ENCODE data around the gene RASGRP2.

RASGRP2 gene

GRCh38 chr11:64694026-64694755 is 49.8 kb downstream of the RASGRP2 start:
- DNase-seq = no peak

- DNase-seq = no peak
Observed at GRCh38 chr11:64692764-64693331, 51.1 kb downstream of the RASGRP2 start.

- DNase-seq = no peak
Observed at GRCh38 chr11:64691543-64691942, 52.4 kb downstream of the RASGRP2 start.

GRCh38 chr11:64690235-64690634 is 53.7 kb downstream of the RASGRP2 start:
- no peak for DNase-seq

- DNase-seq = peak; percentile 95 to 97
Observed at GRCh38 chr11:64688534-64688982, 55.4 kb downstream of the RASGRP2 start.

- DNase-seq = peak in 1 of 2 donors; percentile 39
Observed at GRCh38 chr11:64687643-64688533, 56.1 kb downstream of the RASGRP2 start.

GRCh38 chr11:64687204-64687603 is 56.7 kb downstream of the RASGRP2 start:
- peak; percentile 97 to 98 for DNase-seq

- no peak for DNase-seq
Observed at GRCh38 chr11:64686466-64687170, 57.3 kb downstream of the RASGRP2 start.

GRCh38 chr11:64685536-64685935 is 58.4 kb downstream of the RASGRP2 start:
- no peak for DNase-seq

- no peak for DNase-seq
Observed at GRCh38 chr11:64684357-64684756, 59.6 kb downstream of the RASGRP2 start.

GRCh38 chr11:64681171-64681570 is 62.8 kb downstream of the RASGRP2 start:
- no peak for DNase-seq

GRCh38 chr11:64679846-64680245 is 64.1 kb downstream of the RASGRP2 start:
- no peak for DNase-seq

- no peak for DNase-seq
Observed at GRCh38 chr11:64677441-64678023, 66.4 kb downstream of the RASGRP2 start.
